ENCODE data around the gene OLFM3.

OLFM3 gene

DNA sequence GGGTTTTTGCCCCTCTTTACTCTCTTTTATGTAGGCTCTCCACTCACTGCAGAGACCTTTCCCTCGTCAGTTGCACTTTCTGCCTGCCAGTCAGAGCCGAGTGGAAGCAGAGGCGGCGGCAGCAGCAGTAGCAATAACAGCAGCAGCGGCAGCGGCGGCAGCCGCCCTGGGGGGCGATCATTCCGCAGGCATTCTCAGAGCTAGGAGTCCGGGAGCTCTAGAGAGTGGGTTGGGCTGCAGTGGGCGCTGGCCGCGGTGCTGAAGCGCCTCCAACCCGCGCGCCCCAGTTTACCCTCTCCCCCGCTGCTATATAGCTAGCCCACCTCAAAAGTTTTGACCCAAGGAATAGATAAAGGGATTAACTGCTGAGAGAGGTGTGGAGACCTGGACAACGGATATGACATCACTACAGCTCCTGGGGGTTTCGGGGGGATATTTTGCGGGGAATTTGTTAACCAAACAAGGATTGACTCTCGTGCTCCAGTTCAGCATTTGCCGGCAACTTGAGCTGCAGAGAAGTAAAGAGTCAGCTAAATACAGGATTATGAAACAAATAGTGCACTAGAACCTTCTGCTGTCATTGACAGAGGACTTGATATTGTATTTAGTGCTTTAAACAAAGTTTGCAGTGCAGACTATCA is at the start of gene OLFM3:
Gene OLFM3 (minus strand): TSS at position 102 of the 641 bp plus-strand sequence.
- no peak for DNase-seq (ENCODE audit: low read depth in 4 of 4, low spot score in 1 of 4)

DNA sequence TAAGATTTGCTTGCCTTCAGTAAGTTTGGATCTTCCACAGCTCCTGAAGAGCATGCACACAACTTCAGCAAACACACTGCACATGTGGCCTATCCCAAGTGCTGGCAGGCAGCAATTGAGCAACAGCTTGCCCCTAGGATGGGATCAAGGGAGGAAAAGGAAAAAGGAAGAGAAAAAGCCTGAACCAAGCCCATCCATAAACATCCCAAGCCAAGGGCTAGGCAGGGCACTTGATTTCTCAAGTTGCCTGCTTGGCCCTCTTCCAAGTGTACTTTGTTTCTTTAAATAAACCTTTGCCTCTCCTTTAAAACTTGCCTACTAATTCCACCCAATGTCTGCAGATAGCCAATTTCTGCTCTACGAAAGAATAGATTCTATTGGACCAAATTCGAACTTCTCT is 49.0 kb upstream of the OLFM3 start:
- no peak for DNase-seq (ENCODE audit: low read depth in 4 of 4, low spot score in 1 of 4)

DNA sequence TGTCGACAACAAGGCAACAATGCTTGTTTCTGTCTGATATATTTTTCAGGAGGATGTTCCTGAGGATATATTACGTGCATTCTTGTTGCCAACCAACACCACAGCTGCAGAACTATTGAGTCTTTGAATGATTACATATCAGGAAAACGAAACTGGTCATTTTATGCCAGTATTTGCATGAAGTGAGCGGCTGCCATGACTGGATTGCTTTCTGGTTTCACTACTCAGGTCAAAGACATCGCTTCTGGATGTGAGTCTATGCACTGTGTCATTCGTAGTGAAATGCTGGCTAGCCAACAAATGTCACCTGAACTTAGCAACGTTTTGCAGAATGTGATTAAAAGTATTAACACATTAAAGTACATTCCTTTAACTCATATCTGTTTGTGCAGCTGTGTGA is 35.8 kb upstream of the OLFM3 start:
- no peak for DNase-seq (ENCODE audit: low read depth in 4 of 4, low spot score in 1 of 4)

DNA sequence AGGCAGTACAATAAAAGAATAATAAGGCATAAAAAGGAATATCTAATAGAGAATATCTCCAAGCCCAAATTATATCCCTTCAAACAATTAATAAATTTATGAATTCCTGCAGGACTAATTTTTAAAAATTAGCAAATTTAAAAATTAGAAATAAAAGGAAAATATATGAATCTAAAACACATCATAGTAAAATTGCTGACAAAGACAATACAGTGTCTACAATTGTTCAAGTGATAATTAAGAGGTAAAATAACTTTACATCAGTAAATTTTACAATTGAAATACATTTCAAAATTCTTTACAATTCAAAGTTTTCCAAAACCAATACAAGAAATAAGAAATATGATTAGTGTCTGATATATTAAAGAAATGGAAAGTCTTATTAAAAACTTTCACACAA is 22.8 kb upstream of the OLFM3 start:
- DNase-seq (ENCODE audit: low read depth in 4 of 4, low spot score in 1 of 4), result no peak

DNA sequence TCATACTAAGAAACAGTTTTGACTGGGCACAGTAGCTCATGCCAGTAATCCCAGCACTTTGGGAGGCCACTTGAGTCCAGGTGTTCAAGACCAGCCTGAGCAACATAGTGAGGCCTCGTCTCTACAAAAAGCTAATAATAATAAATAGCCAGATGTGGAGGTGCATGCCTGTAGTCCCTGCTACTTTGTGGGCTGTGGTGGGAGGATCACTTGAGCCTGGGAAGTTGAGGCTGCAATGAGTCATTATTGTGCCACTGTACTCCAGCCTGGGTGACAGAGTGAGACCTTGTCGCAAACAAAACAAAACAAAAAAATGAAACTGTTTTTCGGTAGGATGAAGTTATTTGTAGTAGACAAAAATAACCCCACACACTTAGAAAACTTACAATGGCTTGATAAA is 19.0 kb upstream of the OLFM3 start:
- DNase-seq (ENCODE audit: low read depth in 4 of 4, low spot score in 1 of 4), result no peak

DNA sequence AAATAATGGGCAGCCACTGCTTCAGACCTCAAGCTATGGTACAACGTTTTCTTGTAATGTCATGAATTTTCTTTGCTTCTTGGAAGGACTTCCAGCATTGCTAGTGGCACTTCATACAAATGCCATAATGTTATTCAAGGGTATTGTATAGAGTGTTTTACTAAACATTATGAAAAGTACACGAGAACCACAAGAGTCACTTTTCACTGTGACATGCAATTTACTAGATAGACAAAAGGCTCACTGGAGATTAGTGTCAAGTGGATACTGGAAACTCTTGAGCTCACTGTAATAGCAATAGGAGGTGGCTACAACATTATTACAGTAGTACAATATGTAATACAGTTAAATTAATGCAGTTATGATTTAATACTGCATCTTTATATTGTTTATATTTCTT is 5.3 kb upstream of the OLFM3 start:
- DNase-seq (ENCODE audit: low read depth in 4 of 4, low spot score in 1 of 4), result no peak

DNA sequence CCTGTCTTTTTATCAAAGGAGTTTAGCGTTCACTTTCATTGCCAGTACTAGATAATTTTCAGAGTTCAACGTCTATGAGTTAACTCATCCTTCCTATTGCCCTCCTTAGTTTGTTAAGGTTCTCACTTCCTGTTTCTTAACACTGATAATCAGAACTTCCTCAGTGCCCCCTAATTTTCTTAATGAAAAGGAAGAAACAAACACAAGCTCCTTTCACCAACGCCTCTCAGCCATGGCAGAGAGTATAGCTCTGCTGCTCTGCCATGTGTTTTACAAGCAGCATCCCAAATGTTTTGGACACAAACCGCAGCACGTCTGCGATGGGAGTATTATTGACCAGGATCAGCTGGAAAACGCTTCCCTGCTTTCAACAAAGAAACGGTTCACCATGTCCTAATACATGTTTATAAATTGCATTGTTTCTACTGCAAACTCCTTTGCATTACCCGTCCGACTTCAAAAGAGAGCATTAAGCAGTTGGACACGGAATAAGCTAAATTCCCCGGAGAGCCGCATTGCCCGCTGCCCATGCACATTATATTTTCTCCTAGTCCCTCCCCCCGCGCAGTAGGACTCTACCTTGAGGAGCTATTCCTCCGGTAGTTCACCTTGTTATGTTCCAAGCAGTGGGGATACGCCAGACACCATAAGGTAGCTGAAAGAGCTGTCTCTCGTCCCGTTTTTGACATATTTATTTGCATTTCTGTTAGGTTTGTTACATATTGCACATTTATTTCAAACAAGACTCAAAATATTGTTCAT is 561 bp downstream of the OLFM3 start:
- DNase-seq (ENCODE audit: low read depth in 4 of 4, low spot score in 1 of 4), result no peak

DNA sequence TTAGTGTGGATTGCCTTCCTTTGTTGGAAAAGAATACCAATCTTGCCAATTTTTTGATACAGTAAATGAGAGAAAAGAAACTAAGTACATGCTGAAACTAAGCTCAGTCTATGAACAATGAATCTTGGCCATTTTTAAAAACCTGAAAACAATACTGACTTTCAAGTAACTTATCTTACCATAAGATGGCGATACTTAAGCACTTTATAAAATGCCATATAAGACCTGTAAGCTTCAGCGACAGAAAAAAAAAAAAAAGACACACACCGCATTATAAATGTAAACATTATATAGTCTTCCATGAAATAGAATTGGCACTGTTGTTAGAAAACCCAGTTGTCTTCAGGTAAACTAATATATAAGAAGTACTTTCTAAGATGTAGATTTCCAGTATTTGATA is 3.0 kb downstream of the OLFM3 start:
- DNase-seq (ENCODE audit: low read depth in 4 of 4, low spot score in 1 of 4), result no peak

DNA sequence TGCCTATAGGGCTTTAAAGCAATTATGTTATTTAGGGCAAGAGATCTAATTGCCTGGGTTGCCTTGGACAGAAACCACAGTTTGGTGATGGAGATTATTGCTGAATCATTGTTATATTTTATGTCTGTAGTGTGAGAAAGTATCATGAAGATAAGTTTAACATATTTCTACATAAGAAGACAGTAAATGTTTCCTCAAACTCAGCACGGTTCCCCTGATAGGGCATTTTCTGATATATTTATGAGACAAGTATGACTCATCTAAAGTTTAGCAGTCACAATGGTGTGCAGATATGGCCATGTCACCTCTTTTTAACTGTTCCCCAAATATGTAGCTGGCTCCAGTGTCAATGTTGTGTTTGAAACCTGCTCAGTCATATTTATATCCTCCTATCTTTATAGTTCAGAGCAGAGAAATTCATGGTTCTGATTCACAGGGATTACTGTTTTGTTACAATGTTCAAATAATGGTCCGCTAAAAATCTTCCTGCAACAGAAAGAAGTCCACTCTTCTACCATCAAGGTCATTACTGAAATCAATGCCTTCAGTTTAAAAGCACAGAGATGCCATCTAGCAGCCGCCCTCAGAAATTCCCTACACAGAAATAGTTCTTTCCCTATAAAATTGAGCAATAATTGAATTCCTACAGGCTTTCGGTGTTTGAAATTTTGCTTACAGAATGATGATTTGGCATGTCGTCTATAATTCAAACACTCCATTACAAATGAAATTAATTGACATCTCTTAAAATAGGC is 3.7 kb downstream of the OLFM3 start:
- no peak for DNase-seq (ENCODE audit: low read depth in 4 of 4, low spot score in 1 of 4)

DNA sequence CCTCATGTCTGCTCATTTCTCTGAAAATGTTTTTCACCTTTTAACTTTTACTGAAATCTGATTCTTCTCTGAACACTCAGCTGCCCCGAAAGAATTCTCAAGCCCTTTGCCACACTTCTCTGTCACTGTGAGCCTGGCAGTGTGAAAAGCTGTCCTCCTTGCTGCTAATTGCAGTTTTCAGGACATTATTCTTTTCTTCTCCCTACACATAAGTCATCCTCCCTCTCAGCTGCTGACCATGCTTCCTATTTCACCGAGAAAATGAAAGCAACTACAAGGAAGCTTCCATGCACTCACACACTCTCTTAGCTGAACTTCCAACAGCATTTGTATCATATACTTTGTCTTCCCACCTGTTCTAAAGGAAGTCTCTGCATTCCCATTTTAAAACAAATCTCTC is 15.8 kb downstream of the OLFM3 start:
- no peak for DNase-seq (ENCODE audit: low read depth in 4 of 4, low spot score in 1 of 4)

DNA sequence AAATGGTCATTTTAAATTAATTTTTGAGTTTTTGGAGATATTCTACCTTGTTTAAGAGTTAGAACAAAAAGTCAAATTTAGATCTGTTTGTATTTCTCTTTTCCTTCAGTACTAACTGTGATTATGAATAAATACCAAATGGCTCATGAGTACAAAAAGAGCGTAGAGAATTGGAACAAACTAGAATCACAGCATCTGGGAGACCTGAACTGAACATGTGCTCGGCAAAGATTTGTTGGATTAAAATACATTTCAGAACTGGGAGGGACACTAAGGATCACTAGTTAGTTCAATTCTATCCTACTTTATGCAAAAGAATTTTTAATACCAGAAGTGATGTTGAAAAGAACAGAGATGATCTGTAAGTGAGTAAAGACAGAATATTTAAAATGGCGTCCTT is 19.5 kb downstream of the OLFM3 start:
- no peak for DNase-seq (ENCODE audit: low read depth in 4 of 4, low spot score in 1 of 4)

DNA sequence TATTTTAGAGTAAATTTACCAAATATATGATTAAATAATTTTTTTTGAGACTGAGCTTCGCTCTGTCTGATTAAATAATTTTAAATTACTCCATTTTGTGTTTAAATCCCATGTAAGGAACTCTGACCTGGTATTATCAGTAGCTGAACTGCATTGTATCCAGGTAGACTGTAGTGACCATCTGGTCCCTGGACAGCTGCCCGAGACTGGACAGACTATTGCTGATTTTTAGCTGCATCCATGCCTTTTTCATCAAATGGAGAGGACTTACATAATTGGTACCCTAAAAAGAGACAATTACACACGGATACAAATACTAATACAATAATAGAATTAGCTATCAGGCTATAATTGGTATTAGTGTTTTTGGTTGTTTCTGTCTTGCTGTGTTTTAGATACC is 20.6 kb downstream of the OLFM3 start:
- DNase-seq (ENCODE audit: low read depth in 4 of 4, low spot score in 1 of 4), result no peak

DNA sequence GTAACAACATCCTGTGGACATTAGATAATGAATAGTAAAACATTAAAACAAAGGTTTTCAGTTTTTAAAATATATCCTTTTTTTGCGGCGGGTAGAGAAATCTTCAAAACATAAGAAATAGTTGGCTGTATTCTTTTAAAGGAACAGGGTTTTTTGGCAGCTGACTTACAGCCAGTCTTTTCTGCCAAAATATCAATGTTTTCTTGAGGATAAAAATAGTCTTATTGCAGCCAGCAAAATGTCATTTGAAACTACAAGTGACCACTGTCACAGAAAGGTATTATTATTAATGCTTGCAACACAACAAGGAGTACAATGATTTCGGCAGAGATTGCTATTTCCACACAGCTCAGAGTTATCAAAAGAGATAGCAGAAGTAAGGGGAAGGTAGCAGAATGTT is 21.4 kb downstream of the OLFM3 start:
- DNase-seq (ENCODE audit: low read depth in 4 of 4, low spot score in 1 of 4), result no peak

DNA sequence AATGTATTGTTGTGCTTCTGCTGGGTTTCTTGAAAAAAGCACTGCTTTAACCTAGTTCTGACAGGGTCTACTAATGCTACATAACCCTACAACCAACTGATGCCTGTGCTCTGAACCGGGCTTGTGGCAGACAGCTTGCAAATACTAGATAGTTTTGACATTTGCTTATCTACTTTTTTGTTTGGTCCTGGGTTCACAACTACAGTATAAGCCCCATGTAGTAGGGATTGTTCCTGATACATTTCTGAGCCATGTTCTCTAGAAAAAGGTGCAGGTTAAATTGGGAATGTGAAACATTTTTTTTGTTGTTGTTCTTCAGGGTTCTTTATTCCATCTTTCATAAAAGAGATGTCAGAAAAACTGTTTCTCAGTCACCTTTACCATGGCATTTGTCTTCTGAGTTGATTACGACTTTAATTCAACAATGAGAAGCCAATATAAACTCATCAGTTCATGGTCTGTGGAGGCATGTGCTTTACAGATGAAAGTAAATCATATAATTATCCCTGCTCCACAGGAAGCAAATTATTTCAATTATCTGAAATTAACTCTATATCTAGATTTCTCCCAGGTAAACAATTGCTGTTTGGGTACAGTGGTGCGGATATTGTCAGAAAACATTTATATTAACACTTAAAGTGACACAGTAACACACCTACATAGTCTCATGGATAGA is 22.0 kb downstream of the OLFM3 start:
- no peak for DNase-seq (ENCODE audit: low read depth in 4 of 4, low spot score in 1 of 4)

DNA sequence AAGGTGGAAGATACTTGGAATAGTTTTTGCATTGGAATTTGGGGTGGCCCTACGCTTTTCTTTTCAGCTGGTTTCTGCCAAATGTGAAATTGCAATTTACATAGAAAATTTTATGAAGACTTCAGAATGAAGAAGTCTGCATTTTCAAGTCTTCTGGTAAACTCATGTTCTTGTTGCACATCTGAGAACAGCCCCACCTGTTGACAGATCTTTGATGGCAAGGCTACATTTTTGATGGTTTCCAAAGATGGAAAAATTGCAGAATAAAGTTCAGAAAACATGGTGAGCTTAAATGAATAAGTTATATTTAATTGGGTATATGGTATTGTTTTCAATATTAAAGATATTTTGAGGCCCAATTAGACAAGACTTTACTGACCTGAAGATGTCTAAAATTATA is 25.4 kb downstream of the OLFM3 start:
- no peak for DNase-seq (ENCODE audit: low read depth in 4 of 4, low spot score in 1 of 4)

DNA sequence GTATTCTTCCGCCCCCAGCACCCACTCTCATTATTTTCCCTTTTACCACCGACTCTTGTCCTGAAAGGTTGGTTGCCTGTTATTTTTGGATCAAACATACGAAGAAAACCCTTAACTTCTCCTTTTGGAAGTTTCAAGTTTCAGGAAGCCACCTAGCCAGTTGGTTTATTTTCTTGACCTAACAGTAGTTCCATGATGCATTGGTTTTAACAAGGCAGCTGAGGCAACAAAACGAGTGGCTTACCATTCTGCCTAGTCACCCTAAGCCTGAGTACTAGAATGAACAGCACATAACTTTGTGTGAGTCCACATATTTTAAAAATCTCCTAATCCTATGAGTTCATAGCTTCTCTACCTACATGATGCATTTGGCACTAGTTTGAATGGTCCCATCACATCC is 28.9 kb downstream of the OLFM3 start:
- DNase-seq (ENCODE audit: low read depth in 4 of 4, low spot score in 1 of 4), result no peak

DNA sequence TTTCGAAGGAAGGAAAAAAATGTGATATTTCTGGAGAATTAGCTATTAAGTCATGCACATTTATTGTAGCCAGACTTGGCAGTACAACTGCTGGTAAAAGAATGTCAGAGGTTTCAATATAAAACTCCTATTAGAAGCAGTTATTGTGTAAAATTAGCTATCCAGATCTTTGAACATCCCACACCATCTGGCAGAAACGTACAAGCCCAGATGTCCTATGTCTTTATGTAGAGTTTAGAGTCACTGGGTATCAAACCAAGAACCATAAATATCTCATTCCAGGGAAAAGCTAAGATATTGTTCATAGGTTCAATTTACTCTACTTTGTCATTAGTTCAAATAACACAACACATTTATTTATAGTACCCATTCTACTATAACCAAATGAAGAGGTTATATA is 31.4 kb downstream of the OLFM3 start:
- DNase-seq (ENCODE audit: low read depth in 4 of 4, low spot score in 1 of 4), result no peak

DNA sequence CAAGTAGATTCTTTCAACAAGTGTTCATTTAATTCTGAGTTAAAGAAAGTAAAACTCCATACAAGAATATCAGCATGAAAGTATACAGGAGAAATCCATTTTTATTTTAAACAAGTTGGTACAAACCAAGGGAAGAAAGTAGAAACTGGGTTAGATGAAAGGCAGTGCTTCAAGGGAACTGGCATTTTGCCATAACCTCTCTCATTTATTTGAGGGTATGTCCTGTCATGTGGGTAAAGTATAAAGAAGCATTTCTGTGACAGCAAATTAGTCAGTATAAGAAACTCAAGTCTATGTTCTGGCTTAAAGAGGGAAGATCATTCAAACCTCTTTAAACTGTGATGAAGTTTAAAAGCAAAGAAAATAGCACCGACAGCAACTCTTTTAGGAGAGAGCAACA is 32.0 kb downstream of the OLFM3 start:
- no peak for DNase-seq (ENCODE audit: low read depth in 4 of 4, low spot score in 1 of 4)

DNA sequence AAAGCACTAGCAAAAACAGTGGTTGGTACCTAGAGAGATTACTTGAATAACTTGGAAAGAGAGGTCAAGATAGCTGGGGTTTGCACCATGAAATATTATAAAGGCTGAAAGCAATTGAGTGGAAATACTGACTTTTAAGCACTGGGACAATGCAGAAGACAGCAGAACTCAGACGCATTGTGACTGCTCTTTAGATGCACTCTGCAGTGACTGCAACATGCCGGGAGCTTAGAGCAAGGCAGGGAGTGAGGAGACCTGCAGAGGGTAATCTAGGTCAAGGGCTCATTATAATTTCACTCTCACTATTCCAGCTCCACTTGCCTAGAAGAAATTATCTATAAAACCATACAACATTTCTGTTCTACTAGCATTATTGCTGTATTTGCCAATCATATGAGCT is 36.6 kb downstream of the OLFM3 start:
- DNase-seq (ENCODE audit: low read depth in 4 of 4, low spot score in 1 of 4), result no peak

DNA sequence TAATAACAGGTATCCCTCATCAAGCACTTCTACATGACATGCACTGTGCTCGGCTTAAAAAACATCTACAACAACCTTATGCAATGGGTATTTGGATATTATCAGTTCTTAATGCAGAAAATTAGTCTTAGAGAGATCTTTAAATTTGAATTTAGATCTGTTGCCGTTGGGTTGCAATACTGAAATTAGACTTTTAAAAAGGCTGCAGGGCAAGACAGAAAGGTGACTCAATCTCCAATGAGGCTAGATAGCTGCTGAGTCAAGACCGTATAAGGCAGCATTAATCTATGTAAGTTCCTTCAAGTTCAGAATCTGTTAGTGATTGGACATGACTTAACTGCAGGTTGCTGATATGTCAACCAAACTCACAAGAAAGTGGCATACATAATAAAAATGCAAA is 37.3 kb downstream of the OLFM3 start:
- DNase-seq (ENCODE audit: low read depth in 4 of 4, low spot score in 1 of 4), result no peak

DNA sequence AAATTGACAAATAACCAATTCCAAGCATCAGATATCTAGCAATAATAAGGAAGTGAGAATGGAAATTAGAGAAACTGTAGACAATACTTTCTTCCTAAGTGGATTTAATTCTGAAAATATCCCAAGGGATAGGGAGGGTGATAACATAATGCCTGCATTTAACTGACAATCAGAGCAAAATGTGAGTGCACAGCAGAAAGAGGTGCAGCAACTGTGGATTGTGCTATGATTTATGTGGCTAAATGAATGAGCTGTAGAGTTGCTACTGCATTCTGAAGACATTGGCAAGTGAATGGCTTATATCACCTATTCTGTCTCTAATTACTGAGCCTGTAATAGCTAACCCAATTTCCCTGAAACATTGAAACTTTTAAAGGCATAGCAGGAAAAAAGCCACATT is 39.0 kb downstream of the OLFM3 start:
- DNase-seq (ENCODE audit: low read depth in 4 of 4, low spot score in 1 of 4), result no peak

DNA sequence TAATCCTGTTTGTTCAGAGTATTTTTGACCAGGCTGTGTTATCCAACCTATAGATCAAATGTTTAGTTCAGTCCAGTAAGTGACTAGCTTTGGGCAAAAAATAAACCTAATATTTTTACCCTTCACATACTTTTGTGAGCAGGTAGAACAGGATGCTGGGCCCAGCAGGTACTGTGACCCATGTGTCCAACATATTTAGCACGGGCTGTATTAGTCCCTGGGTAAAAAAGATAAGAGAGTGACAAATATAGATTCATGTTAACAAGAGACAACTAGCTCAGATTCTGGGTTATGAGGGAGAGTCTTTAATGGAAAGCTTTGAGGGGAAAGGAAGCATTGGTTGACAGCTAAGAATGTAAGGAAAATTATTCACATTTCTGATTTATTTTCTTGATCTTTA is 43.1 kb downstream of the OLFM3 start:
- DNase-seq (ENCODE audit: low read depth in 4 of 4, low spot score in 1 of 4), result no peak

All from stimulated activated CD4-positive, alpha-beta T cell treated with anti-CD3 and anti-CD28 coated beads, Interleukin-1b, Interleukin-23, amount 100 ng/mL, for 24 hours (primary cell).